Cardiac ventricle fibroblast (primary cell): Measurements from ENCODE around the gene NOL7. TPM values are rescaled to one million over a fixed set of nuclear protein-coding genes. Genes with fewer than 3 reads are reported as not detected.

Source experiments
- total RNA-seq: library from RNA; depleted of rRNA; stranded (reverse); fragments of >200 nt; gene quantifications from 2 replicates; pipeline ENCODE4 v1.2.3, GENCODE V29; 2015

NOL7 gene
- 70.0 and 97.2 TPM in 2 replicates for total RNA-seq

GRCh38 chr6:13614926-13615791, at the start of gene NOL7:
Gene NOL7 (plus strand): TSS chr6:13615335. CDS start chr6:13615359, 24 bp downstream.

GRCh38 chr6:13574571-13575376, 40.4 kb upstream of the NOL7 start, which contains the start of gene SIRT5:
Gene SIRT5 (plus strand): TSS chr6:13574601. CDS start chr6:13584111, 9,510 bp downstream.

Other genes starting within 250 kb of the NOL7 start
- gene GFOD1, start 127.7 kb upstream of the NOL7 start, total RNA-seq = 4.2 TPM in 2 replicates
- 4.9 and 5.6 TPM in 2 replicates for gene SIRT5, start 40.7 kb upstream of the NOL7 start, total RNA-seq
- gene RANBP9, start 96.5 kb downstream of the NOL7 start, total RNA-seq = 21.2 and 22.7 TPM in 2 replicates
- gene MCUR1, start 199.2 kb downstream of the NOL7 start, total RNA-seq = 7.4 and 9.7 TPM in 2 replicates